ENCODE measurements around the gene ZSWIM1.
"Not testable (repeated sequence)": the region's sequence is repeated elsewhere in the genome, so short reads cannot be mapped to it uniquely, and the experiment has no call there.

The ZSWIM1 gene

GRCh38 chr20:45890077-45890984, 9.3 kb downstream of the ZSWIM1 start:
- DNase-seq = peak; percentile 79

- peak; percentile 76 for DNase-seq
Measured at GRCh38 chr20:45890985-45891983, 10.3 kb downstream of the ZSWIM1 start, which contains the start of the genes CTSA and NEURL2. Gene CTSA, plus strand, starts transcription at chr20:45891335. Its CDS starts 234 bp downstream, at chr20:45891569. Gene NEURL2, minus strand, starts transcription at chr20:45891208. Its CDS starts 217 bp downstream, at chr20:45890991.

GRCh38 chr20:45892049-45892825, 11.2 kb downstream of the ZSWIM1 start:
- DNase-seq = peak; percentile 53

GRCh38 chr20:45892828-45893500, 11.9 kb downstream of the ZSWIM1 start:
- DNase-seq = no peak

- no peak for DNase-seq
Measured at GRCh38 chr20:45893831-45894230, 12.8 kb downstream of the ZSWIM1 start.

- no peak for DNase-seq
Measured at GRCh38 chr20:45894797-45895196, 13.8 kb downstream of the ZSWIM1 start.

- DNase-seq = no peak
Measured at GRCh38 chr20:45896641-45897161, 15.7 kb downstream of the ZSWIM1 start.

- no peak for DNase-seq
Measured at GRCh38 chr20:45897289-45897688, 16.3 kb downstream of the ZSWIM1 start.

GRCh38 chr20:45897692-45898091, 16.7 kb downstream of the ZSWIM1 start:
- DNase-seq = no peak

- DNase-seq = no peak
Measured at GRCh38 chr20:45898285-45898684, 17.3 kb downstream of the ZSWIM1 start.

- no peak for DNase-seq
Measured at GRCh38 chr20:45899046-45899835, 18.2 kb downstream of the ZSWIM1 start.

GRCh38 chr20:45901332-45901731, 20.3 kb downstream of the ZSWIM1 start:
- not testable (repeated sequence) for DNase-seq

- DNase-seq = no peak
Measured at GRCh38 chr20:45902199-45902701, 21.2 kb downstream of the ZSWIM1 start.

- no peak for DNase-seq
Measured at GRCh38 chr20:45904583-45905504, 23.8 kb downstream of the ZSWIM1 start.

GRCh38 chr20:45905505-45906079, 24.6 kb downstream of the ZSWIM1 start:
- DNase-seq = no peak

GRCh38 chr20:45907219-45907948, 26.4 kb downstream of the ZSWIM1 start:
- no peak for DNase-seq

- DNase-seq = no peak
Measured at GRCh38 chr20:45908084-45908483, 27.1 kb downstream of the ZSWIM1 start.

- no peak for DNase-seq
Measured at GRCh38 chr20:45909336-45909808, 28.3 kb downstream of the ZSWIM1 start.

Data from inflammatory macrophage treated with lipopolysaccharide for 4 hours (primary cell).